Lower leg skin (tissue), 4 donors: Measurements from ENCODE around the gene ABCG2. TPM values are rescaled to one million over a fixed set of nuclear protein-coding genes. Genes with fewer than 3 reads are reported as not detected.

Experiments used
- DNase-seq, 2 donors: peaks; one replicate each; pipeline ENCODE4 v3.0.0-alpha.2; 2019; ENCODE audit warnings: low spot score in 2 of 2
- H3K4me3 ChIP-seq: fragments of 200-600 bp; sonication (generic); 2 replicates; pipeline ENCODE4 v1.5.1; 2017; ENCODE audit warnings: mild to moderate bottlenecking, low read depth; ENCODE audit not compliant: poor library complexity, severe bottlenecking
- CTCF ChIP-seq, 3 donors: fragments of 450-650 bp; IDR thresholded peaks; one replicate each; pipeline ENCODE4 v1.5.1; 2016; ENCODE audit warnings: antibody characterized with exemption in 3 of 3, mild to moderate bottlenecking in 3 of 3, moderate library complexity in 2 of 3
- POLR2A ChIP-seq, 2 donors: fragments of 450-650 bp; IDR thresholded peaks; one replicate each; pipeline ENCODE4 v1.6.1; 2016 to 2017; ENCODE audit warnings: antibody characterized with exemption in 2 of 2, mild to moderate bottlenecking in 1 of 2, moderate library complexity in 1 of 2
- WGBS, 2 donors: methylation state at CpG; one replicate each; pipeline ENCODE4 v1.1.5; 2018; 5-methylcytosine and 5-hydroxymethylcytosine counted together
- intact Hi-C: fragments of 100-400 bp; cut with DNase I; formaldehyde crosslinking; loops from one replicate; pipeline ENCODE4 v1.15.0; 2023; ENCODE audit warnings: low total_unique reads
- total RNA-seq, 4 donors: library from RNA; depleted of rRNA; stranded (reverse); fragments of >200 nt; gene quantifications; one replicate each; pipeline ENCODE4 v1.1.0, GENCODE V29; 2016

ABCG2 gene
- total RNA-seq, 4 donors from 2014 or later = 0.38 to 3.6 (median 1.3) TPM

DNA sequence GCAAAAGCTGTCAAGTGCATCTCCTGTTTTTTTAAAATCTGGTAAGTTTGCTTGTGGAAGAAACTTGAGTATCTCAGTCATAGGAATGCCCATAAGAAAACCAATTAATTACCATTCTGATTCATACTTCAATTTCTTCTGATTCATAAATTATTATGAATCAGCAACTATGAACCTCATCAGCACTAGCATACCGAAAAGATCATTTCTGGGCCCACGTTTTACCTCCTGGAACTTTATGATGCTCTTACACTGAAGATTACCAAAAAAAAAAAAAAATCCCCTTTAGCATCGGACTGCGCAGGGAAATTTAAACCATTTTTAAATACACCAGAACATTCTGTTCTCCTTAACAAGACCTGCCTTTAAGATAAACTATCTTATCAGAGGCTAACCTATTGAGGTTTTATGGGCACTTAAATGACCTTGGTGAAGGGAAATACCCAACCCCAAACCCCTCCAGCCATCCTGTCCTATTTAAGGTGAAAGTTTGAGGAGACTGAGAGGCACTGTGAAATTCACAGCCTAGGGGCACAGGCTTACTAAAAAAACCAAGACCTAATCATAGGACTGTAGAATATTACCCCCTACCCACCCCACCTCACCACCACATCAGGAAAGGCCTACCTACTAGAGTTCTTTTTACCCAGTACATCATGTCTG lies 38.2 kb upstream of the ABCG2 start:
- TF ChIP-seq CTCF (IDR thresholded peaks at IDR 0.05) (no peak), POLR2A (IDR thresholded peaks at IDR 0.05) (no peak)
- intact Hi-C loops = no loop called here
- 87% methylated on average over 4 of the region's 4 CpGs for WGBS, 2 donors
- DNase-seq = no peak
- no peak overlapping the region for H3K4me3 ChIP-seq

- 66 to 82% methylated on average over 4 of the region's 4 CpGs for WGBS, 2 donors
- intact Hi-C loops = no loop called here
Observed at GRCh38 chr4:88196013-88196365, 37.5 kb upstream of the ABCG2 start.

DNA sequence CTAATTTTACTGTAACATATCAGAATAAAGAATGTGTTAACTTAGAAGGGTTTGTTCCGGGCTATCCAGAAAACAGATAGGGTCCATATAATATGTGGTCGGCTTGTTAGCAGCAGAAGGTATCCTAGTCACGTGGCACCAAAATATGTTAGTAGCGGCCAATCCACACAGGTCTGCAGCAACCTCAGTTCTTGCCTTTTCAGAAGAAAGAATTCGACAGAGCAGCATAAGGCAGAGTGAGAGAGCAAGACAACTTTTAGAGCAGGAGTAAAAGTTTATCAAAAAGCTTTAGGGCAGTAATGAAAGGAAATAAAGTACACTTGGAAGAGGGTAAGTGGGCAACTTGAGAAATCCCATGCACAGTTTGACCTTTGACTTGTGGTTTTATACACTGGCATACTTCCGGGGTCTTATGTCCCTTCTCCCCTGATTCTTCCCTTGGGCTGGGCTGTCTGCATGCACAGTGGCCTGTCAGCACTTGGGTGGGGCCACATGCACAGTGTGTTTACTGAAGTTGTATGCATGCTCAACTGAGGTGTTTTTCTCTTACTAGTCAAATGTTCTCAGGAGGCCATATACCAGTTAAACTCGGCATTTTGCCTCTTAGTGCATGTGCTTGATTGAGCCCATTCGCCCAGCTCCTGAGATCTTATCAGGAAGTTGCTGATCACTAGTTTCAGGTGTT lies 37.0 kb upstream of the ABCG2 start:
- WGBS, 2 donors = 73 to 81% methylated on average over 8 of the region's 8 CpGs
- DNase-seq = no peak
- no peak for TF ChIP-seq CTCF (IDR thresholded peaks at IDR 0.05)
- TF ChIP-seq POLR2A (IDR thresholded peaks at IDR 0.05) = no peak
- intact Hi-C loops = no loop called here
- H3K4me3 ChIP-seq = no peak overlapping the region

More at GRCh38 chr4:88196013-88196365, 37.5 kb upstream of the ABCG2 start:
- DNase-seq = no peak
- H3K4me3 ChIP-seq = no peak overlapping the region
- TF ChIP-seq POLR2A (IDR thresholded peaks at IDR 0.05) (no peak), CTCF (IDR thresholded peaks at IDR 0.05) (no peak)

GRCh38 chr4:88191404-88191803 lies 33.0 kb upstream of the ABCG2 start:
- TF ChIP-seq POLR2A (IDR thresholded peaks at IDR 0.05) = no peak
- no peak for TF ChIP-seq CTCF (IDR thresholded peaks at IDR 0.05)
- H3K4me3 ChIP-seq = no peak overlapping the region
- intact Hi-C loops = no loop called here
- DNase-seq = no peak
- 58 to 67% methylated on average over 3 of the region's 3 CpGs for WGBS, 2 donors

GRCh38 chr4:88189881-88190585 lies 31.6 kb upstream of the ABCG2 start:
- TF ChIP-seq POLR2A (IDR thresholded peaks at IDR 0.05) = no peak
- TF ChIP-seq CTCF (IDR thresholded peaks at IDR 0.05) = no peak
- 44 to 48% methylated on average over 3 of the region's 3 CpGs for WGBS, 2 donors
- no peak for DNase-seq
- intact Hi-C loops = no loop called here
- H3K4me3 ChIP-seq = no peak overlapping the region
